Activated CD4-positive, alpha-beta T cell treated with anti-CD3 and anti-CD28 coated beads, Interleukin-2, amount 50 U/mL, for 48 hours (primary cell): ENCODE measurements around the gene SPANXN1.
"Not testable (repeated sequence)": the region's sequence is repeated elsewhere in the genome, so short reads cannot be mapped to it uniquely, and the experiment has no call there.

Experiments
- DNase-seq, 2 experiments: peaks; one replicate each; pipeline ENCODE4 v3.0.0-alpha.2; 2020

The SPANXN1 gene, protein sequence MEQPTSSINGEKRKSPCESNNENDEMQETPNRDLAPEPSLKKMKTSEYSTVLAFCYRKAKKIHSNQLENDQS

DNA sequence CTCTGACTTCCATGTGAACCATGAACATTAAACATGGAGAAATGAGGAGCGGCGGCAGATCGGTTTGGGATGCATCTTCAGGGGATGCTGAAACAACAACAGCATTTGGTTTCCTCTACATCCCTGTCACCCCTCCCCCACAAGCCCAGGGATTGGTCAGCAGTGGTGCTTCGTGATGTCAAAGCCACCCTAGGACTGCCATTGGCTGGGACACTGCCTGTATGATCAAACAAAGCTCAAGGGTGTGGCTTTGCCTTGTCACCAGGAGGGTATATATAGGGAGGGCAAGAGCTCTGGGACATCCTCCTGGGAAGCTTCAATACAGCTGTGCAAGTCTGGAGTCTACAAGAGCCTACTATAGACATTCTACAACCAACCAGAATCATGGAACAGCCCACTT, at the start of gene SPANXN1:
SPANXN1 (plus strand) TSS at position 301 of the 400 bp plus-strand sequence; CDS start at position 385, 84 bp downstream.
- not testable (repeated sequence) for DNase-seq

DNA sequence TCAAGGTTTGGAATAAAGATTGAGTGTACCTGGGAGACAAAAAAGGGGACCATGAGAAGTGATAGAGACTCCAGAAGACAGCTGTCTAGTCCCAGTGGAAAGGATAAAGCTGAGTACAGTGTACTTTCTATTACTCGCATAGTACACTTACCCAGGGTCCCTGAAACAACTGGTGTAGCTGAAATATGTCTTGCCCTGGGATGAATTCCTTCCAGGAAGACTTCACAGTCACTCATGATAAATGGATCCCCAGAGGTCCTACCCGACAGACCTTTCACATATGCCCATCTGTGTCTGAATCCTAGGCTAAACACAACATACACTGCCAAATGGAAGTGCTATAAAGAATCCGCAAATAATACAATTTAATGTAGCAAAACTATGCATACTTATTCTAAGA, 48.2 kb upstream of the SPANXN1 start:
- DNase-seq, result no peak

DNA sequence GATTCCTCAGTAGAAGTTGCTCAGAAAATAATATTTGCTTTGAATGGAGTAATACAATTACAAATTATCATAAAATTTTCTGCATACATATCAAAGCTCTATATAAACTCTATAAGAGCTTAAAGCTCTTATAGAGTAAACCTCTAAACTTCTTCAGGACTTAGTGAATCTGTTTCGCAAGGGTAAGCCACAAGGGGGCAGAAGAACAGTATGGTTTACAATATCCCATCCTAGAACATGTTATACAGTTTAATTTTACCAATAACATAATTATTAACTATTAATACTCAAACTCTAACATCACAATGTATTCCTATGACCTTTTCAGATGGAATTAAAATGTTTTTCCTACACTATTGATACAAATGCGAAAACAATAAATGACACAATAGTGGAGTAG, 33.8 kb upstream of the SPANXN1 start:
- peak in 1 of 2 experiments; percentile 2 for DNase-seq

DNA sequence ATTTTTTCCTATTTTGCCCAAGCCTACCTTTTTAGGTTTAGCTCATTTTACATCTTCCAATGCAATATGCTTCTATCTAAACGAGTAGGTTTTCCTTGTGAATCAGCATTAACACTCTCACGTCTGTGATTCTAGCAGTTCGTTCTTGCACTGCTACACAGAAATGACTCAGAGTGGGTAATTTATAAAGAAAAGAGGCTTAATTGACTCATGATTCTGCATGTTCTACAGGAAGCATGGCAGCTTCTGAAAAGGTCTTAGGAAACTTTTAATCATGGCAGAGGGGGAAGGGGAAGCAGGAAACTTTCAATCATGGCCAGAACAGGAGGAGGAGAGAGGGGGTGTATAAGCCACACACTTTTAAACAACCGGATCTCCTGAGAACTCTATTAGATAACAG, 44.9 kb downstream of the SPANXN1 start:
- no peak for DNase-seq
